HepG2 (cell line): ENCODE measurements around the gene DPH2. TPM values are rescaled to one million over a fixed set of nuclear protein-coding genes. Genes with fewer than 3 reads are reported as not detected.
A peak's percentile ranks its signal among the peaks of the same experiment; 100 is the strongest.

Experiments
- ATAC-seq: fragments of 200-7000 bp; cut with Tn5 transposase; 3 replicates; pipeline ENCODE4 v1.9.1; 2020; ENCODE audit warnings: mild to moderate bottlenecking, moderate library complexity
- BruUV-seq: library from RNA; stranded (reverse); fragments of 400-500 nt; replicated peaks from 2 replicates; lab custom pipeline; 2021; lab: Mats Ljungman, UMichigan
- CTCF ChIA-PET: fragments of 300-600 bp; formaldehyde crosslinking; extraction: SDS; loops from one replicate; lab custom pipeline; 2021; ENCODE audit warnings: low total read pairs, inconsistent platforms, low intra/inter-chr PET ratio; lab: Yijun Ruan, JAX
- POLR2A ChIA-PET: fragments of 350-600 bp; sonication (Branson Sonifier 250); formaldehyde crosslinking; loops from one replicate; lab custom pipeline; 2020; ENCODE audit warnings: antibody characterized with exemption, inconsistent platforms; lab: Yijun Ruan, JAX
- DNase-seq: peaks from one replicate; pipeline ENCODE4 v3.0.0-alpha.2; 2015; ENCODE audit warnings: low spot score
- FAIRE-seq: peaks from 3 replicates; lab custom pipeline; 2011; peaks lifted over from hg19 to GRCh38; lab: Jason Lieb, UNC
- H2AFZ ChIP-seq: one replicate; pipeline ENCODE4 v1.6.1; 2011; ENCODE audit warnings: low read length, inconsistent platforms
- H3K27ac ChIP-seq: fragments of 300-600 bp; 3 replicates; pipeline ENCODE4 v1.8.0; 2011; ENCODE audit warnings: mixed run types, mild to moderate bottlenecking, mixed read lengths, low read length, inconsistent platforms; ENCODE audit not compliant: insufficient read depth; ENCODE audit errors: extremely low read length
- H3K27me3 ChIP-seq, 2 experiments: fragments of 200-600 bp in 1 of 2; 2 replicates in 1 of 2; 3 replicates in 1 of 2; pipeline versions ENCODE4 v1.6.0 to v1.8.0; 2011; ENCODE audit warnings: low read length in 2 of 2, mild to moderate bottlenecking in 2 of 2, moderate library complexity in 2 of 2, inconsistent platforms in 1 of 2; ENCODE audit not compliant: insufficient read depth in 2 of 2, control insufficient read depth in 1 of 2
- H3K36me3 ChIP-seq, 2 experiments: fragments of 200-600 bp in 1 of 2; replicated peaks in 1 of 2; 2 replicates in 1 of 2; 3 replicates in 1 of 2; pipeline versions ENCODE4 v1.5.1 to v1.8.0; 2011; ENCODE audit warnings: low read length in 2 of 2, inconsistent platforms in 1 of 2; ENCODE audit not compliant: insufficient read depth in 2 of 2, control insufficient read depth in 1 of 2
- H3K4me1 ChIP-seq: 2 replicates; pipeline ENCODE4 v1.5.1; 2012; ENCODE audit warnings: low read length, inconsistent platforms; ENCODE audit not compliant: insufficient read depth
- H3K4me2 ChIP-seq: 2 replicates; pipeline ENCODE4 v1.6.0; 2011; ENCODE audit warnings: low read depth, low read length, inconsistent platforms
- H3K4me3 ChIP-seq, 3 experiments: fragments of 200-600 bp in 1 of 3; sonication (generic), shearing (Covaris generic) in 1 of 3; replicated peaks in 1 of 3; 2 replicates each; pipeline ENCODE4 v1.5.1; 2011 to 2016; ENCODE audit warnings: low read length in 3 of 3, inconsistent platforms in 2 of 3, low read depth in 2 of 3, mild to moderate bottlenecking in 2 of 3, control low read depth in 1 of 3, mixed read lengths in 1 of 3; ENCODE audit not compliant: insufficient read depth in 1 of 3
- H3K79me2 ChIP-seq: one replicate; pipeline ENCODE4 v1.6.1; 2011; ENCODE audit warnings: low read length, inconsistent platforms; ENCODE audit not compliant: insufficient read depth
- H3K9ac ChIP-seq: 2 replicates; pipeline ENCODE4 v1.6.0; 2011; ENCODE audit warnings: mild to moderate bottlenecking, low read depth, low read length, inconsistent platforms; ENCODE audit not compliant: insufficient read depth
- H3K9me3 ChIP-seq: 2 replicates; pipeline ENCODE4 v1.5.1; 2012; ENCODE audit warnings: mild to moderate bottlenecking, low read length
- H4K20me1 ChIP-seq: 2 replicates; pipeline ENCODE4 v1.6.0; 2011; ENCODE audit warnings: inconsistent platforms, mild to moderate bottlenecking, low read length, moderate library complexity; ENCODE audit not compliant: insufficient read depth
- CSRNP1 ChIP-seq: sonication (generic); formaldehyde crosslinking; IDR thresholded peaks from 2 replicates; pipeline ENCODE4 v1.8.1; 2023; ENCODE audit warnings: mild to moderate bottlenecking, missing genetic modification reagents
- DDIT3 ChIP-seq: sonication (generic); formaldehyde crosslinking; IDR thresholded peaks from 2 replicates; pipeline ENCODE4 v1.4.0; 2020; ENCODE audit warnings: mild to moderate bottlenecking, missing genetic modification reagents
- EHMT2 ChIP-seq: fragments of 200-600 bp; sonication (generic); IDR thresholded peaks from 2 replicates; pipeline ENCODE4 v1.7.0; 2017; ENCODE audit warnings: antibody characterized with exemption, low read depth, low read length, borderline replicate concordance
- ETS1 ChIP-seq: sonication (generic); formaldehyde crosslinking; IDR thresholded peaks from 2 replicates; pipeline ENCODE4 v1.4.0; 2020; ENCODE audit warnings: missing genetic modification reagents
- GABPB1 ChIP-seq: IDR thresholded peaks from 2 replicates; pipeline ENCODE4 v1.6.1; 2016; ENCODE audit warnings: mild to moderate bottlenecking, missing genetic modification reagents, moderate library complexity, missing compliant biosample characterization
- PHF8 ChIP-seq: sonication (generic); formaldehyde crosslinking; IDR thresholded peaks from 2 replicates; pipeline ENCODE4 v1.5.0; 2020; ENCODE audit warnings: missing genetic modification reagents
- PRDM15 ChIP-seq: sonication (generic); formaldehyde crosslinking; IDR thresholded peaks from 2 replicates; pipeline ENCODE4 v1.4.0; 2020; ENCODE audit warnings: missing genetic modification reagents
- RBFOX2 ChIP-seq: fragments of 200-400 bp; formaldehyde crosslinking; IDR thresholded peaks from 2 replicates; pipeline ENCODE4 v1.6.1; 2017; ENCODE audit warnings: low read depth, mild to moderate bottlenecking, low read length
- RCOR2 ChIP-seq: IDR thresholded peaks from 2 replicates; pipeline ENCODE4 v1.6.1; 2016; ENCODE audit warnings: missing biosample characterization, missing genetic modification reagents
- YEATS4 ChIP-seq: sonication (generic); formaldehyde crosslinking; IDR thresholded peaks from 2 replicates; pipeline ENCODE4 v1.4.0; 2020; ENCODE audit warnings: missing genetic modification reagents, borderline replicate concordance
- ZNF335 ChIP-seq: sonication (generic); formaldehyde crosslinking; IDR thresholded peaks from 2 replicates; pipeline ENCODE4 v1.4.0; 2020; ENCODE audit warnings: missing genetic modification reagents
- ZNF446 ChIP-seq: sonication (generic); formaldehyde crosslinking; IDR thresholded peaks from 2 replicates; pipeline ENCODE4 v1.5.0; 2020; ENCODE audit warnings: mild to moderate bottlenecking, missing genetic modification reagents
- ZNF510 ChIP-seq: sonication (generic); formaldehyde crosslinking; IDR thresholded peaks from 2 replicates; pipeline ENCODE4 v1.4.0; 2020; ENCODE audit warnings: low read depth, mild to moderate bottlenecking, missing genetic modification reagents
- ZNF841 ChIP-seq: sonication (generic); formaldehyde crosslinking; IDR thresholded peaks from 2 replicates; pipeline ENCODE4 v1.8.1; 2023; ENCODE audit warnings: missing genetic modification reagents, borderline replicate concordance
- WGBS: methylation state at CpG from one replicate; pipeline ENCODE4 v1.1.6; 2017; ENCODE audit warnings: low lambda C conversion rate; 5-methylcytosine and 5-hydroxymethylcytosine counted together
- in situ Hi-C: cut with HindIII; loops from 2 replicates; pipeline ENCODE4 v1.10.0; 2017; ENCODE audit warnings: low pct_unique_long_range_greater_than_20kb; ENCODE audit not compliant: extremely low pct_ligation_motif_present
- intact Hi-C: fragments of 100-400 bp; cut with micrococcal nuclease; formaldehyde crosslinking; loops from one replicate; pipeline ENCODE4 v1.10.0; 2022; ENCODE audit not compliant: unreplicated experiment
- polyA plus RNA-seq, 8 experiments: library from polyadenylated mRNA; depleted of rRNA in 3 of 8; stranded (reverse) in 7 of 8; unstranded in 1 of 8; fragments of >200 nt; fragmentation: Illumina TruSeq in 4 of 8; extraction: Trizol in 4 of 8; gene quantifications; 2 replicates each; pipeline versions ENCODE4 v1.2.1 to v1.2.3, GENCODE V29; 2011 to 2016; ENCODE audit warnings: low read depth in 4 of 8, missing spikeins in 1 of 8, mixed read lengths in 1 of 8; ENCODE audit not compliant: insufficient read depth in 1 of 8
- total RNA-seq, 5 experiments: library from RNA; depleted of rRNA; stranded (reverse); fragments of >200 nt; fragmentation: Illumina TruSeq; extraction: Trizol; gene quantifications; 2 replicates each; pipeline ENCODE4 v1.2.3, GENCODE V29; 2016; ENCODE audit warnings: low read depth in 1 of 5

DPH2 gene
- total and polyA plus RNA-seq, 2 of the 13 experiments (the other 11 are each of a cell fraction or from before 2014, with no cell fraction given), result 32.2 to 38.3 TPM

GRCh38 chr1:43979261-43979527, 9.4 kb downstream of the DPH2 start:
- ChIA-PET CTCF (no interaction called here), POLR2A (interaction anchor here (1.3 to 1.8 kb wide), 2 partner anchors 9 to 52 kb away, joined by 8 to 9 read pairs; partner anchors contain the start of genes DPH2 and SLC6A9)
- H3K9me3 ChIP-seq, result no peaks in the 10 kb centered on the region
- 0 out of 2 replicates have a peak, but pooled peaks have one; percentile 34 for TF ChIP-seq ZNF841 (CRISPR knock-in tag)
- no peak for TF ChIP-seq ZNF446 (CRISPR knock-in tag)
- TF ChIP-seq GABPB1 (CRISPR knock-in tag), result no peak
- TF ChIP-seq PHF8, result peak; percentile 13; the same call in 1 of the 2 replicates
- TF ChIP-seq RBFOX2, result peak; percentile 6; the same call in 1 of the 2 replicates
- no peak for TF ChIP-seq CSRNP1 (CRISPR knock-in tag)
- TF ChIP-seq PRDM15 (CRISPR knock-in tag), result 0 out of 2 replicates have a peak, but pooled peaks have one; percentile 7
- TF ChIP-seq ZNF335, result 0 out of 2 replicates have a peak, but pooled peaks have one; percentile 0
- no peak for TF ChIP-seq EHMT2
- no peak for TF ChIP-seq ZNF510 (CRISPR knock-in tag)
- no peak for TF ChIP-seq DDIT3
- 0 out of 2 replicates have a peak, but pooled peaks have one; percentile 38 for TF ChIP-seq ETS1
- no peak for TF ChIP-seq RCOR2 (CRISPR knock-in tag)
- peak; percentile 17 for TF ChIP-seq YEATS4 (CRISPR knock-in tag)
- ATAC-seq, result no peak
- BruUV-seq, result no TSS peak
- WGBS, result no CpG with 5 or more reads among the region's 45 CpGs
- no peaks in the 10 kb centered on the region for H3K27me3 ChIP-seq
- H3K4me3 ChIP-seq, result peak overlapping the region; percentile 62 to 87 (median 84); a peak in 5 of 6 replicates
- peaks cover 4% of the 10 kb centered on the region; the same call in 1 of the 2 replicates for H4K20me1 ChIP-seq
- FAIRE-seq, result no peak
- in situ Hi-C loops, result no loop called here
- H3K27ac ChIP-seq, result peak overlapping the region; percentile 83
- no peak for DNase-seq
- peaks cover 71% of the 10 kb centered on the region for H3K4me1 ChIP-seq
- no peak overlapping the region for H2AFZ ChIP-seq
- H3K4me2 ChIP-seq, result peak overlapping the region; percentile 91; the same call in 1 of the 2 replicates
- H3K79me2 ChIP-seq, result peaks cover 55% of the 10 kb centered on the region
- intact Hi-C loops, result no loop called here
- peak overlapping the region; percentile 76 for H3K9ac ChIP-seq
- H3K36me3 ChIP-seq, result peaks cover 12 to 34% of the 10 kb centered on the region in 2 experiments
